Astrocyte (in vitro differentiated cells and primary cell): Measurements from ENCODE around the gene FADS2. TPM values are rescaled to one million over a fixed set of nuclear protein-coding genes. Genes with fewer than 3 reads are reported as not detected.

ENCODE experiments used
- DNase-seq: peaks from one replicate; pipeline ENCODE4 v3.0.0-alpha.2; 2010; ENCODE audit warnings: low read depth
- FAIRE-seq: peaks from 2 replicates; lab custom pipeline; 2011; peaks lifted over from hg19 to GRCh38; lab: Jason Lieb, UNC
- H2AFZ ChIP-seq: 2 replicates; pipeline ENCODE4 v1.6.0; 2012; ENCODE audit warnings: low read depth, low read length, inconsistent platforms
- H3K27ac ChIP-seq: 2 replicates; pipeline ENCODE4 v1.5.1; 2011; ENCODE audit warnings: low read depth, low read length, inconsistent platforms
- H3K27me3 ChIP-seq: 2 replicates; pipeline ENCODE4 v1.6.0; 2011; ENCODE audit warnings: low read length, inconsistent platforms; ENCODE audit not compliant: insufficient read depth
- H3K36me3 ChIP-seq: 2 replicates; pipeline ENCODE4 v1.5.1; 2011; ENCODE audit warnings: low read length, inconsistent platforms; ENCODE audit not compliant: insufficient read depth
- H3K4me1 ChIP-seq: 2 replicates; pipeline ENCODE4 v1.5.1; 2011; ENCODE audit warnings: low read length, inconsistent platforms; ENCODE audit not compliant: insufficient read depth
- H3K4me2 ChIP-seq: 2 replicates; pipeline ENCODE4 v1.6.0; 2012; ENCODE audit warnings: low read length, inconsistent platforms
- H3K4me3 ChIP-seq: 2 replicates; pipeline ENCODE4 v1.5.1; 2011; ENCODE audit warnings: low read depth, mild to moderate bottlenecking, low read length, inconsistent platforms; ENCODE audit not compliant: insufficient read depth
- H3K79me2 ChIP-seq: 2 replicates; pipeline ENCODE4 v1.6.0; 2012; ENCODE audit warnings: mild to moderate bottlenecking, low read length, inconsistent platforms; ENCODE audit not compliant: insufficient read depth
- H3K9ac ChIP-seq: 2 replicates; pipeline ENCODE4 v1.6.0; 2012; ENCODE audit warnings: mild to moderate bottlenecking, low read length, inconsistent platforms
- H3K9me3 ChIP-seq: 2 replicates; pipeline ENCODE4 v1.5.1; 2012; ENCODE audit warnings: low read depth, mild to moderate bottlenecking, low read length, inconsistent platforms; ENCODE audit not compliant: insufficient read depth
- H4K20me1 ChIP-seq: 2 replicates; pipeline ENCODE4 v1.6.0; 2012; ENCODE audit warnings: low read length, inconsistent platforms; ENCODE audit not compliant: insufficient read depth
- H3K27ac Mint-ChIP-seq: one replicate; pipeline ENCODE4 v1.8.0; 2021; ENCODE audit warnings: mild to moderate bottlenecking, mixed read lengths; ENCODE audit not compliant: unreplicated experiment
- H3K27me3 Mint-ChIP-seq: one replicate; pipeline ENCODE4 v1.8.0; 2021; ENCODE audit warnings: low read depth, mixed read lengths; ENCODE audit not compliant: unreplicated experiment
- H3K36me3 Mint-ChIP-seq: one replicate; pipeline ENCODE4 v1.8.0; 2021; ENCODE audit warnings: low read depth, mixed read lengths; ENCODE audit not compliant: unreplicated experiment
- H3K4me1 Mint-ChIP-seq: one replicate; pipeline ENCODE4 v1.8.0; 2021; ENCODE audit warnings: low read depth, mixed read lengths; ENCODE audit not compliant: unreplicated experiment
- H3K4me3 Mint-ChIP-seq: one replicate; pipeline ENCODE4 v1.8.0; 2021; ENCODE audit warnings: mild to moderate bottlenecking, moderate library complexity, mixed read lengths; ENCODE audit not compliant: unreplicated experiment
- H3K9me3 Mint-ChIP-seq: one replicate; pipeline ENCODE4 v1.8.0; 2021; ENCODE audit warnings: mild to moderate bottlenecking, mixed read lengths; ENCODE audit not compliant: unreplicated experiment
- EZH2 ChIP-seq: IDR thresholded peaks from 2 replicates; pipeline ENCODE4 v1.6.1; 2012; ENCODE audit warnings: mild to moderate bottlenecking, low read length, inconsistent platforms; ENCODE audit not compliant: insufficient read depth
- total RNA-seq: library from RNA; stranded (reverse); gene quantifications from 2 replicates; pipeline ENCODE4 v1.2.1, GENCODE V29; 2021
- TF ChIP-seq, protein P1 (sequence below): IDR thresholded peaks from 2 replicates; pipeline ENCODE4 v1.5.1; 2011; ENCODE audit warnings: low read depth, mild to moderate bottlenecking, inconsistent platforms, low read length, moderate library complexity; ENCODE audit not compliant: insufficient read depth

The FADS2 gene
- total RNA-seq, 1 donor from 2014 or later = 287 TPM

- Mint-ChIP-seq H3K4me3 (no peak overlapping the region), H3K9me3 (peaks cover 3% of the 10 kb centered on the region), H3K36me3 (peaks cover 10% of the 10 kb centered on the region), H3K27ac (no peak overlapping the region), H3K27me3 (peaks cover 6% of the 10 kb centered on the region), H3K4me1 (peaks cover 3% of the 10 kb centered on the region)
- Histone ChIP-seq H3K4me1 (peaks cover 9% of the 10 kb centered on the region), H3K36me3 (no peaks in the 10 kb centered on the region), H3K27ac (no peak overlapping the region), H4K20me1 (no peaks in the 10 kb centered on the region), H2AFZ (peak overlapping the region; percentile 61), H3K27me3 (no peaks in the 10 kb centered on the region), H3K9me3 (no peaks in the 10 kb centered on the region), H3K79me2 (no peaks in the 10 kb centered on the region), H3K4me2 (peak overlapping the region; percentile 78), H3K4me3 (peak overlapping the region; percentile 17), H3K9ac (peak overlapping the region; percentile 45)
- FAIRE-seq (no peak), DNase-seq (peak; percentile 48)
- TF ChIP-seq EZH2 = no peak
- TF ChIP-seq, protein P1, sequence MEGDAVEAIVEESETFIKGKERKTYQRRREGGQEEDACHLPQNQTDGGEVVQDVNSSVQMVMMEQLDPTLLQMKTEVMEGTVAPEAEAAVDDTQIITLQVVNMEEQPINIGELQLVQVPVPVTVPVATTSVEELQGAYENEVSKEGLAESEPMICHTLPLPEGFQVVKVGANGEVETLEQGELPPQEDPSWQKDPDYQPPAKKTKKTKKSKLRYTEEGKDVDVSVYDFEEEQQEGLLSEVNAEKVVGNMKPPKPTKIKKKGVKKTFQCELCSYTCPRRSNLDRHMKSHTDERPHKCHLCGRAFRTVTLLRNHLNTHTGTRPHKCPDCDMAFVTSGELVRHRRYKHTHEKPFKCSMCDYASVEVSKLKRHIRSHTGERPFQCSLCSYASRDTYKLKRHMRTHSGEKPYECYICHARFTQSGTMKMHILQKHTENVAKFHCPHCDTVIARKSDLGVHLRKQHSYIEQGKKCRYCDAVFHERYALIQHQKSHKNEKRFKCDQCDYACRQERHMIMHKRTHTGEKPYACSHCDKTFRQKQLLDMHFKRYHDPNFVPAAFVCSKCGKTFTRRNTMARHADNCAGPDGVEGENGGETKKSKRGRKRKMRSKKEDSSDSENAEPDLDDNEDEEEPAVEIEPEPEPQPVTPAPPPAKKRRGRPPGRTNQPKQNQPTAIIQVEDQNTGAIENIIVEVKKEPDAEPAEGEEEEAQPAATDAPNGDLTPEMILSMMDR = peak; percentile 76
Measured at GRCh38 chr11:61871158-61871597, 43.1 kb downstream of the FADS2 start.

- Histone ChIP-seq H3K4me3 (no peak overlapping the region), H3K79me2 (no peaks in the 10 kb centered on the region), H4K20me1 (no peaks in the 10 kb centered on the region), H3K9me3 (no peaks in the 10 kb centered on the region), H3K4me2 (no peak overlapping the region), H3K27me3 (no peaks in the 10 kb centered on the region), H2AFZ (no peak overlapping the region), H3K9ac (no peak overlapping the region), H3K27ac (no peak overlapping the region), H3K36me3 (no peaks in the 10 kb centered on the region), H3K4me1 (peaks cover 9% of the 10 kb centered on the region)
- peaks cover 3% of the 10 kb centered on the region for H3K4me1 Mint-ChIP-seq
- peaks cover 6% of the 10 kb centered on the region for H3K27me3 Mint-ChIP-seq
- no peak for DNase-seq
- TF ChIP-seq EZH2 = no peak
- TF ChIP-seq, protein P1 = no peak
- H3K4me3 Mint-ChIP-seq = no peak overlapping the region
- FAIRE-seq = no peak
- peaks cover 19% of the 10 kb centered on the region for H3K36me3 Mint-ChIP-seq
- peaks cover 3% of the 10 kb centered on the region for H3K9me3 Mint-ChIP-seq
- no peak overlapping the region for H3K27ac Mint-ChIP-seq
Measured at GRCh38 chr11:61872935-61873565, 45.0 kb downstream of the FADS2 start.
